HEK293T (cell line): ENCODE data around the gene FKBP1B.

Experiments
- BHLHE40 ChIP-seq: fragments of 450-650 bp; IDR thresholded peaks from 2 replicates; pipeline ENCODE4 v1.6.1; 2016; ENCODE audit warnings: mild to moderate bottlenecking, moderate library complexity, borderline replicate concordance
- CTBP1 ChIP-seq: fragments of 450-650 bp; IDR thresholded peaks from 2 replicates; pipeline ENCODE4 v1.6.1; 2016; ENCODE audit warnings: borderline replicate concordance
- ELF4 ChIP-seq: fragments of 450-650 bp; IDR thresholded peaks from 2 replicates; pipeline ENCODE4 v1.6.1; 2017; ENCODE audit warnings: antibody characterized with exemption
- FOXA1 ChIP-seq: fragments of 450-650 bp; IDR thresholded peaks from 2 replicates; pipeline ENCODE4 v1.6.1; 2016; ENCODE audit warnings: mild to moderate bottlenecking
- FOXK2 ChIP-seq: fragments of 450-650 bp; IDR thresholded peaks from 2 replicates; pipeline ENCODE4 v1.6.1; 2016; ENCODE audit warnings: mild to moderate bottlenecking
- SP1 ChIP-seq: fragments of 450-650 bp; IDR thresholded peaks from 2 replicates; pipeline ENCODE4 v1.6.1; 2017
- ZNF384 ChIP-seq: fragments of 450-650 bp; IDR thresholded peaks from 2 replicates; pipeline ENCODE4 v1.6.1; 2016

DNA sequence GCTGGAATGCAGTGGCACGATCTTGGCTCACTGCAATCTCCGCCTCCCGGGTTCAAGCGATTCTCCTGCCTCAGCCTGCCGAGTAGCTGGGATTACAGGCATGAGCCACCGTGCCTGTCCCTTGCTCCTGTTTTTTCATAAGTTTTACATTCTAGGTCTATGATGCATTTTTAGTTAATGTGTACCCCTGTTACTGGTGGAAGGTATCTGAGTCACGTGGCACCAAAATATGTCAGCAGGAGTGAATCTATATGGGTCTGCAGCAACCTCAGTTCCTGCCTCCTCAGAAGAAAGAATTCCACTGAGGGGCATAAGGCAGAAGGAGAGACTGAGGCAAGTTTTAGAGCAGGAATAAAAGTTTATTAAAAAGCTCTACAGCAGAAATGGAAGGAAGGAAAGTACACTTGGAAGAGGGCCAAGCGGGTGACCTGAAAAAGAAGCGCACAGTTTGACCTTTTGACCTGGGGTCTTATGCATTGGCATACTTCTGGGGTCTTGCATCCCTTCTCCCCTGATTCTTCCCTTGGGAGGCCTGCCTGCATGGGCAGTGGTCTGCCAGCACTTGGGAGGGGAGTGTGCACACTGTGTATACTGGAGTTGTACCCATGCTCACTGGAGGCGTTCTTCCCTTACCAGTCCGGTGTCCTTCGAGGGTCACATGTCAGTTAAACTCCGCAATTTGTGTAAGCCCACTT lies 40.7 kb upstream of the FKBP1B start:
- TF ChIP-seq SP1 = no peak
- no peak for TF ChIP-seq BHLHE40
- no peak for TF ChIP-seq CTBP1
- TF ChIP-seq ZNF384 = no peak
- TF ChIP-seq FOXK2 = no peak
- no peak for TF ChIP-seq FOXA1
- no peak for TF ChIP-seq ELF4
